ENCODE data around the gene FAM78A. TPM values are rescaled to one million over a fixed set of nuclear protein-coding genes. Genes with fewer than 3 reads are reported as not detected.
"Not testable (repeated sequence)": the region's sequence is repeated elsewhere in the genome, so short reads cannot be mapped to it uniquely, and the experiment has no call there.

Gene FAM78A
- total and polyA plus RNA-seq, 12 donors = 7.0 to 53.1 (median 30.3) TPM

DNA sequence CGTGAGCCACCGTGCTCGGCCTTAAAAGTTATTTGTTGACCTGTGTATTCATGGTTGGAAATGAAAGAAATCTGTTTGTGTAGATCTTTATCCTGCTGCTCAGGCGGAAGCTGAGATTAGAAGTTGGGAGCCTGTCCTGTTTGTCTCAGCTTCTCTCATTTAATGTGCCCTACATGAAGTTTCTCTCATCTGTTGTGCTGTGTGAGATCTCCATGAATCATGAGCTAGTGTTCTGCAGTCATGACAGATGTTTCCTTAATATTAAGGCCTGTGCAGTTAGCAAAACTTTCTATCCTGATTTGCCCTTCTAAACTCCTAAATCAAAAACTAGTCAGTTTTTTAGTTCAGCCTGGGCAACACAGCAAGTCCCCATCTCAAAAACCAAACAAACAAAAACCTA, 59.5 kb downstream of the FAM78A start:
- WGBS, 2 donors = 66 to 82% methylated on average over 4 of the region's 4 CpGs
- TF ChIP-seq, protein P1, sequence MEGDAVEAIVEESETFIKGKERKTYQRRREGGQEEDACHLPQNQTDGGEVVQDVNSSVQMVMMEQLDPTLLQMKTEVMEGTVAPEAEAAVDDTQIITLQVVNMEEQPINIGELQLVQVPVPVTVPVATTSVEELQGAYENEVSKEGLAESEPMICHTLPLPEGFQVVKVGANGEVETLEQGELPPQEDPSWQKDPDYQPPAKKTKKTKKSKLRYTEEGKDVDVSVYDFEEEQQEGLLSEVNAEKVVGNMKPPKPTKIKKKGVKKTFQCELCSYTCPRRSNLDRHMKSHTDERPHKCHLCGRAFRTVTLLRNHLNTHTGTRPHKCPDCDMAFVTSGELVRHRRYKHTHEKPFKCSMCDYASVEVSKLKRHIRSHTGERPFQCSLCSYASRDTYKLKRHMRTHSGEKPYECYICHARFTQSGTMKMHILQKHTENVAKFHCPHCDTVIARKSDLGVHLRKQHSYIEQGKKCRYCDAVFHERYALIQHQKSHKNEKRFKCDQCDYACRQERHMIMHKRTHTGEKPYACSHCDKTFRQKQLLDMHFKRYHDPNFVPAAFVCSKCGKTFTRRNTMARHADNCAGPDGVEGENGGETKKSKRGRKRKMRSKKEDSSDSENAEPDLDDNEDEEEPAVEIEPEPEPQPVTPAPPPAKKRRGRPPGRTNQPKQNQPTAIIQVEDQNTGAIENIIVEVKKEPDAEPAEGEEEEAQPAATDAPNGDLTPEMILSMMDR (IDR thresholded peaks at IDR 0.05) = no peak
- Histone ChIP-seq H3K27me3 (no peaks in the 10 kb centered on the region), H3K4me1 (peaks cover 0 to 30% (median 15%) of the 10 kb centered on the region in 9 donors), H3K4me3 (no peak overlapping the region), H3K27ac (peak overlapping the region in 1 of 10 donors; percentile 8), H3K9me3 (peaks cover 0 to 10% (median 6%) of the 10 kb centered on the region in 11 donors), H3K36me3 (peaks cover 0 to 59% (median 15%) of the 10 kb centered on the region in 9 donors)
- intact Hi-C loops (cut with DNase I) = no loop called here
- DNase-seq (no peak), ATAC-seq (no peak)

- peaks cover 0 to 27% (median 14%) of the 10 kb centered on the region in 11 donors for H3K9me3 ChIP-seq
- WGBS, 2 donors = 43 to 55% methylated on average over 4 of the region's 4 CpGs
- peaks cover 0 to 65% (median 23%) of the 10 kb centered on the region in 9 donors for H3K36me3 ChIP-seq
- DNase-seq = no peak
- peak overlapping the region in 1 of 10 donors; percentile 43 for H3K27ac ChIP-seq
- intact Hi-C loops (cut with DNase I) = no loop called here
- H3K27me3 ChIP-seq = no peaks in the 10 kb centered on the region
- TF ChIP-seq, protein P1 (IDR thresholded peaks at IDR 0.05) = no peak
- H3K4me1 ChIP-seq = peaks cover 0 to 30% (median 15%) of the 10 kb centered on the region in 9 donors
- no peak overlapping the region for H3K4me3 ChIP-seq
- ATAC-seq = peak in 1 of 8 donors; percentile 23
These were observed 61.4 kb downstream of the FAM78A start for GRCh38 chr9:131214876-131215275.

GRCh38 chr9:131214286-131214856, 61.9 kb downstream of the FAM78A start:
- H3K36me3 ChIP-seq = peaks cover 0 to 65% (median 23%) of the 10 kb centered on the region in 9 donors
- peak overlapping the region in 1 of 10 donors; percentile 43 for H3K27ac ChIP-seq
- H3K27me3 ChIP-seq = no peaks in the 10 kb centered on the region
- TF ChIP-seq, protein P1 (IDR thresholded peaks at IDR 0.05) = no peak
- H3K4me1 ChIP-seq = peaks cover 0 to 30% (median 15%) of the 10 kb centered on the region in 9 donors
- ATAC-seq (peak in 2 of 8 donors; percentile 40 to 64), DNase-seq (no peak)
- peaks cover 0 to 27% (median 14%) of the 10 kb centered on the region in 11 donors for H3K9me3 ChIP-seq
- intact Hi-C loops (cut with DNase I) = no loop called here
- no peak overlapping the region for H3K4me3 ChIP-seq
- WGBS, 2 donors = 52 to 68% methylated on average over 7 of the region's 7 CpGs

- peaks cover 0 to 21% (median 14%) of the 10 kb centered on the region in 9 donors for H3K4me1 ChIP-seq
- WGBS, 2 donors = 95 to 96% methylated on average over 4 of the region's 4 CpGs
- H3K36me3 ChIP-seq = peaks cover 0 to 75% (median 25%) of the 10 kb centered on the region in 9 donors
- H3K4me3 ChIP-seq; intact Hi-C loops (cut with DNase I); ATAC-seq; H3K27ac ChIP-seq; DNase-seq; H3K27me3 ChIP-seq: not testable (repeated sequence)
- H3K9me3 ChIP-seq = peaks cover 0 to 27% (median 14%) of the 10 kb centered on the region in 11 donors
These were observed 64.4 kb downstream of the FAM78A start for GRCh38 chr9:131211920-131212319.

Other genes starting within 250 kb of the FAM78A start
- gene AIF1L, start 180.0 kb downstream of the FAM78A start, total RNA-seq = 10 to 100 TPM in 8 of 10 donors, 1 to 10 TPM in 2; 9.6 to 93.2 (median 14.8) TPM
- gene AIF1L, start 180.0 kb downstream of the FAM78A start, polyA plus RNA-seq = 10 to 100 TPM; 15.3 to 25.2 TPM
- 10 to 100 TPM; 17.8 to 27.1 (median 23.6) TPM for gene NUP214, start 150.9 kb downstream of the FAM78A start, total RNA-seq
- 10 to 100 TPM; 13.8 to 21.5 TPM for gene NUP214, start 150.9 kb downstream of the FAM78A start, polyA plus RNA-seq
- 100 to 1,000 TPM in 5 of 10 donors, 10 to 100 TPM in 5; 76.1 to 140 (median 102) TPM for gene PLPP7, start 13.2 kb upstream of the FAM78A start, total RNA-seq
- 100 to 1,000 TPM in 1 of 2 donors, 10 to 100 TPM in 1; 42.6 to 129 TPM for gene PLPP7, start 13.2 kb upstream of the FAM78A start, polyA plus RNA-seq
- gene PRRC2B, start 117.6 kb upstream of the FAM78A start, total RNA-seq = 100 to 1,000 TPM; 107 to 153 (median 132) TPM
- gene PRRC2B, start 117.6 kb upstream of the FAM78A start, polyA plus RNA-seq = 10 to 100 TPM; 26.4 to 77.1 TPM
- gene POMT1, start 226.4 kb upstream of the FAM78A start, total RNA-seq = 10 to 100 TPM; 17.0 to 27.6 (median 21.2) TPM
- gene POMT1, start 226.4 kb upstream of the FAM78A start, polyA plus RNA-seq = 10 to 100 TPM; 20.6 to 34.1 TPM

Data from heart right ventricle (tissue), 16 donors.